AG04449 (cell line): ENCODE measurements around the gene RNF113A.
"Not testable (repeated sequence)": the region's sequence is repeated elsewhere in the genome, so short reads cannot be mapped to it uniquely, and the experiment has no call there.

ENCODE experiments used
- CTCF ChIA-PET: fragments of 350-600 bp; formaldehyde crosslinking; extraction: SDS; loops from one replicate; lab custom pipeline; 2021; ENCODE audit warnings: antibody characterized with exemption; lab: Yijun Ruan, JAX
- POLR2A ChIA-PET: fragments of 400-600, 350-600 bp; formaldehyde crosslinking; extraction: SDS; loops from one replicate; lab custom pipeline; 2020; ENCODE audit warnings: antibody characterized with exemption, inconsistent platforms; lab: Yijun Ruan, JAX
- DNase-seq: peaks from one replicate; pipeline ENCODE4 v3.0.0-alpha.2; 2010; ENCODE audit warnings: low read depth, low spot score
- H3K4me3 ChIP-seq: 2 replicates; pipeline ENCODE4 v1.5.1; 2011; ENCODE audit warnings: low read depth, mild to moderate bottlenecking, control low read depth, low read length
- CTCF ChIP-seq: IDR thresholded peaks from one replicate; pipeline ENCODE4 v1.5.1; 2011; ENCODE audit warnings: mild to moderate bottlenecking, moderate library complexity, low read length, control low read depth, inconsistent platforms; ENCODE audit not compliant: insufficient read depth; ENCODE audit errors: missing control alignments

The RNF113A gene

GRCh38 chrX:119899125-119899524, 27.6 kb upstream of the RNF113A start:
- TF ChIP-seq CTCF, result no peak
- ChIA-PET CTCF (interaction anchor here (1.1 kb wide), 1 partner anchor 119 kb away, joined by 3 read pairs; no protein-coding TSS in a partner anchor), POLR2A (no interaction called here)
- no peak overlapping the region for H3K4me3 ChIP-seq
- DNase-seq, result no peak

GRCh38 chrX:119895843-119896326, 24.4 kb upstream of the RNF113A start, which contains the start of gene AKAP14:
Gene AKAP14 (plus strand): TSS chrX:119895893. CDS start chrX:119903224, 7,331 bp downstream.
- CTCF ChIA-PET, result no interaction called here
- POLR2A ChIA-PET, result no interaction called here
- no peak for DNase-seq
- no peak within 1 kb of the TSS for H3K4me3 ChIP-seq
- TF ChIP-seq CTCF, result no peak

- DNase-seq, H3K4me3 ChIP-seq, POLR2A ChIA-PET, CTCF ChIA-PET: not testable (repeated sequence)
Measured at GRCh38 chrX:119891961-119892692, 20.6 kb upstream of the RNF113A start.

GRCh38 chrX:119890626-119891025, 19.1 kb upstream of the RNF113A start:
- H3K4me3 ChIP-seq, DNase-seq, POLR2A ChIA-PET: not testable (repeated sequence)
- CTCF ChIA-PET, result interaction anchor here (0.6 kb wide), 1 partner anchor 1109 kb away, joined by 3 read pairs; no protein-coding TSS in a partner anchor

GRCh38 chrX:119887721-119888425, 16.3 kb upstream of the RNF113A start:
- H3K4me3 ChIP-seq, result peak overlapping the region; percentile 37
- ChIA-PET POLR2A (no interaction called here), CTCF (interaction anchor here (1.3 to 2.4 kb wide), 3 partner anchors 10 to 372 kb away, joined by 4 to 10 read pairs (median 5); no protein-coding TSS in a partner anchor)
- peak; percentile 64 for TF ChIP-seq CTCF
- DNase-seq, result no peak

GRCh38 chrX:119885554-119886428, 14.3 kb upstream of the RNF113A start:
- no peak overlapping the region for H3K4me3 ChIP-seq
- DNase-seq, result no peak
- POLR2A ChIA-PET, result no interaction called here
- CTCF ChIA-PET, result interaction anchor here (2.4 kb wide), 1 partner anchor 8 kb away, joined by 10 read pairs; no protein-coding TSS in a partner anchor
- no peak for TF ChIP-seq CTCF
